Prostate gland (tissue), 2 donors: ENCODE data around the gene CEP68. TPM values are rescaled to one million over a fixed set of nuclear protein-coding genes. Genes with fewer than 3 reads are reported as not detected.
A peak's percentile ranks its signal among the peaks of the same experiment; 100 is the strongest.

Experiments
- DNase-seq: peaks from one replicate; pipeline ENCODE4 v3.0.0-alpha.2; 2019; ENCODE audit warnings: low spot score
- H3K27ac ChIP-seq, 2 donors: fragments of 200-600 bp; sonication (generic); 2 replicates each; pipeline ENCODE4 v1.5.1; 2017 to 2019
- H3K27me3 ChIP-seq: fragments of 200-600 bp; sonication (generic); replicated peaks from 2 replicates; pipeline ENCODE4 v1.5.1; 2019; ENCODE audit not compliant: insufficient read depth
- H3K36me3 ChIP-seq, 2 donors: fragments of 200-600 bp; sonication (generic); 1 replicate in 1 of 2; 2 replicates in 1 of 2; pipeline versions ENCODE4 v1.5.1 to v1.8.1; 2017 to 2019
- H3K4me1 ChIP-seq: fragments of 200-600 bp; sonication (generic); replicated peaks from 2 replicates; pipeline ENCODE4 v1.5.1; 2019
- H3K4me3 ChIP-seq, 2 donors: fragments of 200-600 bp; sonication (generic); 2 replicates each; pipeline ENCODE4 v1.5.1; 2017 to 2019
- H3K9me3 ChIP-seq: fragments of 200-600 bp; sonication (generic); 2 replicates; pipeline ENCODE4 v1.5.1; 2017
- CTCF ChIP-seq, 4 experiments: fragments of 200-600 bp in 2 of 4; fragments of 450-650 bp in 2 of 4; sonication (generic) in 2 of 4; IDR thresholded peaks; 1 replicate in 3 of 4; 2 replicates in 1 of 4; pipeline ENCODE4 v1.5.1; 2016 to 2019; ENCODE audit warnings: antibody characterized with exemption in 4 of 4, mild to moderate bottlenecking in 2 of 4, moderate library complexity in 2 of 4
- POLR2A ChIP-seq: fragments of 450-650 bp; IDR thresholded peaks from one replicate; pipeline ENCODE4 v1.6.1; 2016; ENCODE audit warnings: antibody characterized with exemption, mild to moderate bottlenecking
- POLR2AphosphoS5 ChIP-seq: sonication (generic); formaldehyde crosslinking; IDR thresholded peaks from one replicate; pipeline ENCODE4 v1.6.1; 2017; ENCODE audit warnings: antibody characterized with exemption
- WGBS: methylation state at CpG from one replicate; pipeline ENCODE4 v1.1.5; 2018; 5-methylcytosine and 5-hydroxymethylcytosine counted together
- intact Hi-C: fragments of 100-400 bp; cut with DNase I; formaldehyde crosslinking; loops from one replicate; pipeline ENCODE4 v1.14.2; 2022
- total RNA-seq, 2 donors: library from RNA; depleted of rRNA; stranded (reverse); fragments of >200 nt; gene quantifications; one replicate each; pipeline ENCODE4 v1.1.0, GENCODE V29; 2016

The CEP68 gene
- total RNA-seq, 2 donors from 2014 or later = 15.3 to 28.8 TPM

- Histone ChIP-seq H3K27me3 (no peaks in the 10 kb centered on the region), H3K4me1 (peaks cover 7% of the 10 kb centered on the region), H3K9me3 (no peaks in the 10 kb centered on the region), H3K27ac (no peak overlapping the region), H3K4me3 (no peak overlapping the region), H3K36me3 (no peaks in the 10 kb centered on the region)
- WGBS = 71% methylated on average over 12 of the region's 12 CpGs
- intact Hi-C loops = loop anchor here (5.0 kb wide), 1 partner anchor 58 kb away; the partner anchor contains the start of gene RAB1A
- DNase-seq = no peak
- TF ChIP-seq POLR2A = no peak
- no peak for TF ChIP-seq CTCF (IDR thresholded peaks at IDR 0.05)
- no peak for TF ChIP-seq POLR2AphosphoS5
These were observed 17.8 kb downstream of the CEP68 start for GRCh38 chr2:65073879-65074565.

GRCh38 chr2:65075176-65075575 is 19.0 kb downstream of the CEP68 start:
- Histone ChIP-seq H3K4me3 (no peak overlapping the region), H3K27ac (peak overlapping the region in 1 of 2 donors; percentile 25), H3K27me3 (no peaks in the 10 kb centered on the region), H3K4me1 (peaks cover 7% of the 10 kb centered on the region), H3K9me3 (no peaks in the 10 kb centered on the region), H3K36me3 (no peaks in the 10 kb centered on the region)
- no peak for DNase-seq
- no peak for TF ChIP-seq POLR2AphosphoS5
- TF ChIP-seq CTCF (IDR thresholded peaks at IDR 0.05) = no peak
- no peak for TF ChIP-seq POLR2A
- intact Hi-C loops = no loop called here
- 70% methylated on average over 9 of the region's 9 CpGs for WGBS

- no peak for DNase-seq
- no peaks in the 10 kb centered on the region for H3K27me3 ChIP-seq
- H3K27ac ChIP-seq = peak overlapping the region in 1 of 2 donors; percentile 25
- no peaks in the 10 kb centered on the region for H3K36me3 ChIP-seq
- intact Hi-C loops = no loop called here
- no peak for TF ChIP-seq POLR2A
- no peak for TF ChIP-seq POLR2AphosphoS5
- no peak for TF ChIP-seq CTCF (IDR thresholded peaks at IDR 0.05)
- H3K9me3 ChIP-seq = no peaks in the 10 kb centered on the region
- no peak overlapping the region for H3K4me3 ChIP-seq
- peaks cover 7% of the 10 kb centered on the region for H3K4me1 ChIP-seq
- WGBS = 51% methylated on average over 5 of the region's 5 CpGs
These were observed 19.6 kb downstream of the CEP68 start for GRCh38 chr2:65075605-65076344.

- Histone ChIP-seq H3K4me1 (peaks cover 7% of the 10 kb centered on the region), H3K9me3 (no peaks in the 10 kb centered on the region), H3K27me3 (no peaks in the 10 kb centered on the region), H3K27ac (no peak overlapping the region), H3K36me3 (no peaks in the 10 kb centered on the region), H3K4me3 (no peak overlapping the region)
- DNase-seq = no peak
- 69% methylated on average over 7 of the region's 7 CpGs for WGBS
- intact Hi-C loops = no loop called here
- TF ChIP-seq CTCF (IDR thresholded peaks at IDR 0.05) (no peak), POLR2AphosphoS5 (no peak), POLR2A (no peak)
These were observed 20.1 kb downstream of the CEP68 start for GRCh38 chr2:65076345-65076710.

GRCh38 chr2:65077898-65078297 is 21.7 kb downstream of the CEP68 start:
- Histone ChIP-seq H3K27me3 (no peaks in the 10 kb centered on the region), H3K36me3 (no peaks in the 10 kb centered on the region), H3K27ac (no peak overlapping the region), H3K4me1 (peaks cover 7% of the 10 kb centered on the region), H3K9me3 (no peaks in the 10 kb centered on the region), H3K4me3 (no peak overlapping the region)
- intact Hi-C loops = no loop called here
- TF ChIP-seq POLR2A = no peak
- no peak for TF ChIP-seq POLR2AphosphoS5
- TF ChIP-seq CTCF (IDR thresholded peaks at IDR 0.05) = no peak
- no peak for DNase-seq
- 94% methylated on average over 7 of the region's 7 CpGs for WGBS
